MCF 10A (cell line): ENCODE results near the gene ADGRD1. TPM values are rescaled to one million over a fixed set of nuclear protein-coding genes. Genes with fewer than 3 reads are reported as not detected.

Experiments
- BruUV-seq: library from RNA; stranded (reverse); fragments of 400-500 nt; replicated peaks from 2 replicates; lab custom pipeline; 2021; lab: Mats Ljungman, UMichigan
- CTCF ChIA-PET: fragments of 300-600 bp; sonication (Branson Sonifier 250); formaldehyde crosslinking; extraction: SDS; loops from one replicate; lab custom pipeline; 2021; ENCODE audit warnings: antibody characterized with exemption, inconsistent platforms; lab: Yijun Ruan, JAX
- POLR2A ChIA-PET: fragments of 300-600, 350-650 bp; sonication (Branson Sonifier 250); formaldehyde crosslinking; extraction: SDS; loops from one replicate; lab custom pipeline; 2020; ENCODE audit warnings: antibody characterized with exemption, inconsistent platforms; lab: Yijun Ruan, JAX
- DNase-seq: peaks from one replicate; pipeline ENCODE4 v3.0.0-alpha.2; 2018; ENCODE audit not compliant: unreplicated experiment
- H3K27ac Mint-ChIP-seq: one replicate; pipeline ENCODE4 v1.8.0; 2022; ENCODE audit warnings: mild to moderate bottlenecking, low read depth, mixed read lengths; ENCODE audit not compliant: unreplicated experiment
- H3K27me3 Mint-ChIP-seq: one replicate; pipeline ENCODE4 v1.8.0; 2022; ENCODE audit warnings: mixed read lengths; ENCODE audit not compliant: insufficient read depth, unreplicated experiment
- H3K36me3 Mint-ChIP-seq: one replicate; pipeline ENCODE4 v1.8.0; 2022; ENCODE audit warnings: mild to moderate bottlenecking, moderate library complexity, mixed read lengths; ENCODE audit not compliant: insufficient read depth, unreplicated experiment
- H3K4me1 Mint-ChIP-seq: one replicate; pipeline ENCODE4 v1.8.0; 2022; ENCODE audit warnings: mixed read lengths; ENCODE audit not compliant: insufficient read depth, unreplicated experiment
- H3K4me3 Mint-ChIP-seq: one replicate; pipeline ENCODE4 v1.8.0; 2022; ENCODE audit warnings: mild to moderate bottlenecking, moderate library complexity, mixed read lengths; ENCODE audit not compliant: unreplicated experiment
- H3K9me3 Mint-ChIP-seq: one replicate; pipeline ENCODE4 v1.8.0; 2022; ENCODE audit warnings: mixed read lengths; ENCODE audit not compliant: unreplicated experiment
- intact Hi-C: fragments of 100-400 bp; cut with micrococcal nuclease; formaldehyde crosslinking; loops from 2 replicates; pipeline ENCODE4 v1.14.1; 2022
- total RNA-seq: library from RNA; stranded (reverse); gene quantifications from 2 replicates; pipeline ENCODE4 v1.2.3, GENCODE V29; 2022
- TF ChIP-seq, protein P1 (sequence below): fragments of 200-600 bp; IDR thresholded peaks from one replicate; pipeline ENCODE4 v1.8.0; 2022; ENCODE audit warnings: antibody characterized with exemption, mild to moderate bottlenecking; ENCODE audit not compliant: unreplicated experiment

The ADGRD1 gene
- total RNA-seq, 1 experiment from 2014 or later, result 0.68 TPM

GRCh38 chr12:131063413-131063812 is 109.7 kb downstream of the ADGRD1 start:
- BruUV-seq, result no TSS peak
- ChIA-PET CTCF (no interaction called here), POLR2A (no interaction called here)
- Mint-ChIP-seq H3K9me3 (no peaks in the 10 kb centered on the region), H3K36me3 (peaks cover 3% of the 10 kb centered on the region), H3K27ac (no peak overlapping the region), H3K4me3 (no peak overlapping the region), H3K4me1 (no peaks in the 10 kb centered on the region), H3K27me3 (peaks cover 75% of the 10 kb centered on the region)
- intact Hi-C loops, result no loop called here
- TF ChIP-seq, protein P1, sequence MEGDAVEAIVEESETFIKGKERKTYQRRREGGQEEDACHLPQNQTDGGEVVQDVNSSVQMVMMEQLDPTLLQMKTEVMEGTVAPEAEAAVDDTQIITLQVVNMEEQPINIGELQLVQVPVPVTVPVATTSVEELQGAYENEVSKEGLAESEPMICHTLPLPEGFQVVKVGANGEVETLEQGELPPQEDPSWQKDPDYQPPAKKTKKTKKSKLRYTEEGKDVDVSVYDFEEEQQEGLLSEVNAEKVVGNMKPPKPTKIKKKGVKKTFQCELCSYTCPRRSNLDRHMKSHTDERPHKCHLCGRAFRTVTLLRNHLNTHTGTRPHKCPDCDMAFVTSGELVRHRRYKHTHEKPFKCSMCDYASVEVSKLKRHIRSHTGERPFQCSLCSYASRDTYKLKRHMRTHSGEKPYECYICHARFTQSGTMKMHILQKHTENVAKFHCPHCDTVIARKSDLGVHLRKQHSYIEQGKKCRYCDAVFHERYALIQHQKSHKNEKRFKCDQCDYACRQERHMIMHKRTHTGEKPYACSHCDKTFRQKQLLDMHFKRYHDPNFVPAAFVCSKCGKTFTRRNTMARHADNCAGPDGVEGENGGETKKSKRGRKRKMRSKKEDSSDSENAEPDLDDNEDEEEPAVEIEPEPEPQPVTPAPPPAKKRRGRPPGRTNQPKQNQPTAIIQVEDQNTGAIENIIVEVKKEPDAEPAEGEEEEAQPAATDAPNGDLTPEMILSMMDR, result no peak
- no peak for DNase-seq

- no peak overlapping the region for H3K4me3 Mint-ChIP-seq
- POLR2A ChIA-PET, result no interaction called here
- TF ChIP-seq, protein P1, result no peak
- H3K27ac Mint-ChIP-seq, result no peak overlapping the region
- peaks cover 70% of the 10 kb centered on the region for H3K27me3 Mint-ChIP-seq
- no peak for DNase-seq
- H3K9me3 Mint-ChIP-seq, result no peaks in the 10 kb centered on the region
- intact Hi-C loops, result no loop called here
- no TSS peak for BruUV-seq
- CTCF ChIA-PET, result no interaction called here
- no peaks in the 10 kb centered on the region for H3K4me1 Mint-ChIP-seq
- no peaks in the 10 kb centered on the region for H3K36me3 Mint-ChIP-seq
Observed at GRCh38 chr12:131063960-131064359, 110.3 kb downstream of the ADGRD1 start.

DNA sequence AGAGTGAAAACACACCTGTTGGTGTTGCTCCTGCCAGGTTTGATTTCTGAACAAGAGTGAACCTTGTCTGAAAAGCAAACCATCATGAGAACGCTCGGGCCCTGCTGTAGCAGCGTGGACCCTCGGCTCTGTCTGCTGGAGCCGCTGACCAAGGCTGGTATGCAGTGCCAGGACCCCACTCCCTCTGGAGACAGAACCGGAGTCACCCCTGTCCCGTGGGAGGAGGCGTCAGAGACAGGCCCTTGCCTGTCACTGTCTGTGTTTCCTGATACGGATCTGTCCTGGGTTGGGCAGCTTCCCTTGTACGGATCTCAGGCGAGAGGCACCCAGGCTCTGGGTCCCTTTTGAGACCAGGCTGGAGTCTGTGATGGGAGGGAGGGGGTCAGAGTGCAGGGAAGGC is 111.6 kb downstream of the ADGRD1 start:
- H3K4me1 Mint-ChIP-seq, result no peaks in the 10 kb centered on the region
- CTCF ChIA-PET, result no interaction called here
- H3K27me3 Mint-ChIP-seq, result peaks cover 57% of the 10 kb centered on the region
- no peak overlapping the region for H3K4me3 Mint-ChIP-seq
- POLR2A ChIA-PET, result no interaction called here
- no peak overlapping the region for H3K27ac Mint-ChIP-seq
- no peak for DNase-seq
- no TSS peak for BruUV-seq
- H3K36me3 Mint-ChIP-seq, result no peaks in the 10 kb centered on the region
- TF ChIP-seq, protein P1, result no peak
- intact Hi-C loops, result no loop called here
- H3K9me3 Mint-ChIP-seq, result peaks cover 4% of the 10 kb centered on the region

- no peaks in the 10 kb centered on the region for H3K36me3 Mint-ChIP-seq
- no peak overlapping the region for H3K27ac Mint-ChIP-seq
- POLR2A ChIA-PET, result no interaction called here
- intact Hi-C loops, result no loop called here
- TF ChIP-seq, protein P1, result no peak
- H3K27me3 Mint-ChIP-seq, result peaks cover 52% of the 10 kb centered on the region
- H3K4me1 Mint-ChIP-seq, result no peaks in the 10 kb centered on the region
- H3K9me3 Mint-ChIP-seq, result peaks cover 7% of the 10 kb centered on the region
- no peak overlapping the region for H3K4me3 Mint-ChIP-seq
- CTCF ChIA-PET, result no interaction called here
- BruUV-seq, result no TSS peak
- no peak for DNase-seq
Observed at GRCh38 chr12:131065801-131066200, 112.1 kb downstream of the ADGRD1 start.
